Measurements from ENCODE around the gene BIRC6.

DNA sequence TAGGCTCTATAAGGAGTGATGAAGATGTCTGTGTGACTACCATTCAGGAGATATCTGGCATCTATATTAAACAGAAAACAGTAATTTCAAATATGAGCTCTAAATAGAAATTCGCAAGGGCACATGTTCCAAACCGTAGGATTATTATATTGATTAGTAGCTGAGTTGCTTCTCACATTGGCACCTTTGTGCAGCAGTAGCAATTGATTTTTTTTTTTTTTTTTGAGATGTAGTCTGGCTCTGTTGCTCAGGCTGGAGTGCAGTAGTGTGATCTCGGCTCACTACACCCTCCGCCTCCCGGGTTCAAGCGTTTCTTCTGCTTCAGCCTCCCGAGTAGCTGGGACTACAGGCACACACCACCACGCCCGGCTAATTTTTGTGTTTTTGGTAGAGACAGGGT, 12.4 kb downstream of the BIRC6 start:
- TF ChIP-seq CHD1 (IDR thresholded peaks at IDR 0.05; ENCODE audit: low read depth, low read length): no peak
- TF ChIP-seq, protein P1, sequence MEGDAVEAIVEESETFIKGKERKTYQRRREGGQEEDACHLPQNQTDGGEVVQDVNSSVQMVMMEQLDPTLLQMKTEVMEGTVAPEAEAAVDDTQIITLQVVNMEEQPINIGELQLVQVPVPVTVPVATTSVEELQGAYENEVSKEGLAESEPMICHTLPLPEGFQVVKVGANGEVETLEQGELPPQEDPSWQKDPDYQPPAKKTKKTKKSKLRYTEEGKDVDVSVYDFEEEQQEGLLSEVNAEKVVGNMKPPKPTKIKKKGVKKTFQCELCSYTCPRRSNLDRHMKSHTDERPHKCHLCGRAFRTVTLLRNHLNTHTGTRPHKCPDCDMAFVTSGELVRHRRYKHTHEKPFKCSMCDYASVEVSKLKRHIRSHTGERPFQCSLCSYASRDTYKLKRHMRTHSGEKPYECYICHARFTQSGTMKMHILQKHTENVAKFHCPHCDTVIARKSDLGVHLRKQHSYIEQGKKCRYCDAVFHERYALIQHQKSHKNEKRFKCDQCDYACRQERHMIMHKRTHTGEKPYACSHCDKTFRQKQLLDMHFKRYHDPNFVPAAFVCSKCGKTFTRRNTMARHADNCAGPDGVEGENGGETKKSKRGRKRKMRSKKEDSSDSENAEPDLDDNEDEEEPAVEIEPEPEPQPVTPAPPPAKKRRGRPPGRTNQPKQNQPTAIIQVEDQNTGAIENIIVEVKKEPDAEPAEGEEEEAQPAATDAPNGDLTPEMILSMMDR (conservative IDR thresholded peaks at IDR 0.05; ENCODE audit: low read depth, low read length): no peak
- TF ChIP-seq RAD21 (IDR thresholded peaks at IDR 0.05; ENCODE audit: low read length): no peak
- no peak for TF ChIP-seq POLR2A (IDR thresholded peaks at IDR 0.05; ENCODE audit: low read depth, low read length)
- TF ChIP-seq, protein P2, sequence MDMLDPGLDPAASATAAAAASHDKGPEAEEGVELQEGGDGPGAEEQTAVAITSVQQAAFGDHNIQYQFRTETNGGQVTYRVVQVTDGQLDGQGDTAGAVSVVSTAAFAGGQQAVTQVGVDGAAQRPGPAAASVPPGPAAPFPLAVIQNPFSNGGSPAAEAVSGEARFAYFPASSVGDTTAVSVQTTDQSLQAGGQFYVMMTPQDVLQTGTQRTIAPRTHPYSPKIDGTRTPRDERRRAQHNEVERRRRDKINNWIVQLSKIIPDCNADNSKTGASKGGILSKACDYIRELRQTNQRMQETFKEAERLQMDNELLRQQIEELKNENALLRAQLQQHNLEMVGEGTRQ (IDR thresholded peaks at IDR 0.05; ENCODE audit: low read depth, low read length): no peak
- no peak for TF ChIP-seq MXI1 (IDR thresholded peaks at IDR 0.05; ENCODE audit: borderline replicate concordance, low read depth, low read length)
- TF ChIP-seq, protein P3, sequence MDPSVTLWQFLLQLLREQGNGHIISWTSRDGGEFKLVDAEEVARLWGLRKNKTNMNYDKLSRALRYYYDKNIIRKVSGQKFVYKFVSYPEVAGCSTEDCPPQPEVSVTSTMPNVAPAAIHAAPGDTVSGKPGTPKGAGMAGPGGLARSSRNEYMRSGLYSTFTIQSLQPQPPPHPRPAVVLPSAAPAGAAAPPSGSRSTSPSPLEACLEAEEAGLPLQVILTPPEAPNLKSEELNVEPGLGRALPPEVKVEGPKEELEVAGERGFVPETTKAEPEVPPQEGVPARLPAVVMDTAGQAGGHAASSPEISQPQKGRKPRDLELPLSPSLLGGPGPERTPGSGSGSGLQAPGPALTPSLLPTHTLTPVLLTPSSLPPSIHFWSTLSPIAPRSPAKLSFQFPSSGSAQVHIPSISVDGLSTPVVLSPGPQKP (IDR thresholded peaks at IDR 0.05; ENCODE audit: borderline replicate concordance, low read depth, low read length): no peak
- no peak for TF ChIP-seq NFE2L2 (IDR thresholded peaks at IDR 0.05; ENCODE audit: low read depth, low read length)
- TF ChIP-seq CEBPB (IDR thresholded peaks at IDR 0.05; ENCODE audit: low read depth, low read length): no peak
- TF ChIP-seq BHLHE40 (IDR thresholded peaks at IDR 0.05; ENCODE audit: low read depth, low read length): no peak
